Stimulated activated CD8-positive, alpha-beta memory T cell treated with anti-CD3 and anti-CD28 coated beads, Interleukin-12 subunit alpha, Interleukin-12 subunit beta, amount 100 ng/mL, for 24 hours (primary cell): ENCODE data around the gene CABP7.

Experiments used
- DNase-seq: peaks from one replicate; pipeline ENCODE4 v3.0.0-alpha.2; 2020; ENCODE audit errors: extremely low read depth

CABP7 gene

GRCh38 chr22:29702000-29702930 is 17.5 kb upstream of the CABP7 start:
- no peak for DNase-seq

GRCh38 chr22:29702931-29703501 is 16.8 kb upstream of the CABP7 start:
- DNase-seq = no peak

GRCh38 chr22:29703569-29704195 is 16.1 kb upstream of the CABP7 start:
- no peak for DNase-seq

GRCh38 chr22:29704528-29705285 is 15.1 kb upstream of the CABP7 start:
- no peak for DNase-seq

- DNase-seq = no peak
Observed at GRCh38 chr22:29705651-29706050, 14.2 kb upstream of the CABP7 start.

- no peak for DNase-seq
Observed at GRCh38 chr22:29706486-29706885, 13.3 kb upstream of the CABP7 start.

GRCh38 chr22:29707010-29707409 is 12.8 kb upstream of the CABP7 start:
- no peak for DNase-seq

GRCh38 chr22:29707471-29707870 is 12.3 kb upstream of the CABP7 start:
- DNase-seq = no peak

GRCh38 chr22:29710193-29710592 is 9.6 kb upstream of the CABP7 start:
- DNase-seq = no peak

- no peak for DNase-seq
Observed at GRCh38 chr22:29710922-29711593, 8.7 kb upstream of the CABP7 start.

- DNase-seq = no peak
Observed at GRCh38 chr22:29712119-29712518, 7.7 kb upstream of the CABP7 start.

GRCh38 chr22:29713156-29713727 is 6.6 kb upstream of the CABP7 start:
- DNase-seq = no peak

- DNase-seq = no peak
Observed at GRCh38 chr22:29715240-29715639, 4.6 kb upstream of the CABP7 start.

- DNase-seq = no peak
Observed at GRCh38 chr22:29715705-29716104, 4.1 kb upstream of the CABP7 start.

- DNase-seq = no peak
Observed at GRCh38 chr22:29716814-29717545, 2.8 kb upstream of the CABP7 start.

GRCh38 chr22:29717789-29718188 is 2.0 kb upstream of the CABP7 start:
- no peak for DNase-seq

- DNase-seq = no peak
Observed at GRCh38 chr22:29718949-29719898, 579 bp upstream of the CABP7 start.

GRCh38 chr22:29720811-29721323 is 1.1 kb downstream of the CABP7 start:
- DNase-seq = no peak

- DNase-seq = no peak
Observed at GRCh38 chr22:29722151-29722550, 2.3 kb downstream of the CABP7 start.
